PC-9 (cell line): Measurements from ENCODE around the gene GALNT7. TPM values are rescaled to one million over a fixed set of nuclear protein-coding genes. Genes with fewer than 3 reads are reported as not detected.

Experiments used
- BruUV-seq: library from RNA; stranded (reverse); fragments of 400-500 nt; replicated peaks from 2 replicates; lab custom pipeline; 2021; lab: Mats Ljungman, UMichigan
- CTCF ChIA-PET: fragments of 300-600 bp; sonication (Branson Sonifier 250); formaldehyde crosslinking; loops from one replicate; lab custom pipeline; 2022; ENCODE audit warnings: antibody characterized with exemption; lab: Charles Lee
- POLR2A ChIA-PET: fragments of 300-600 bp; sonication (Branson Sonifier 250); formaldehyde crosslinking; loops from one replicate; lab custom pipeline; 2022; ENCODE audit warnings: antibody characterized with exemption; ENCODE audit not compliant: unreplicated experiment; lab: Charles Lee
- DNase-seq, 2 experiments: peaks; one replicate each; pipeline versions ENCODE4 v3.0.0 to v3.0.0-alpha.2; 2015 to 2022; ENCODE audit warnings: mixed read lengths in 1 of 2
- H2AFZ ChIP-seq: fragments of 200-600 bp; sonication (generic); 2 replicates; pipeline ENCODE4 v1.8.1; 2017; ENCODE audit warnings: antibody characterized with exemption
- H3F3A ChIP-seq: fragments of 200-600 bp; sonication (generic); 2 replicates; pipeline ENCODE4 v1.8.1; 2017; ENCODE audit warnings: antibody characterized with exemption, mild to moderate bottlenecking, low read depth; ENCODE audit not compliant: insufficient read depth
- H3K27ac ChIP-seq: fragments of 200-600 bp; sonication (generic); 2 replicates; pipeline ENCODE4 v1.6.1; 2016; ENCODE audit warnings: mixed run types
- H3K27me3 ChIP-seq: fragments of 200-600 bp; sonication (generic); 2 replicates; pipeline ENCODE4 v1.6.1; 2016; ENCODE audit warnings: low read depth, mixed run types; ENCODE audit not compliant: insufficient read depth
- H3K36me3 ChIP-seq: fragments of 200-600 bp; sonication (generic); 2 replicates; pipeline ENCODE4 v1.6.1; 2016; ENCODE audit warnings: low read depth, mixed run types
- H3K4me1 ChIP-seq: fragments of 200-600 bp; sonication (generic); replicated peaks from 2 replicates; pipeline ENCODE4 v1.6.1; 2016; ENCODE audit warnings: mixed run types; ENCODE audit not compliant: insufficient read depth
- H3K4me2 ChIP-seq: fragments of 200-600 bp; sonication (generic); 2 replicates; pipeline ENCODE4 v1.6.1; 2017; ENCODE audit warnings: mixed run types
- H3K4me3 ChIP-seq: fragments of 200-600 bp; sonication (generic); 2 replicates; pipeline ENCODE4 v1.6.1; 2016; ENCODE audit warnings: mixed run types
- H3K79me2 ChIP-seq: fragments of 200-600 bp; sonication (generic); 2 replicates; pipeline ENCODE4 v1.6.1; 2017; ENCODE audit warnings: low read depth, mixed run types
- H3K9me2 ChIP-seq: fragments of 200-600 bp; sonication (generic); 2 replicates; pipeline ENCODE4 v1.8.1; 2017; ENCODE audit warnings: mild to moderate bottlenecking; ENCODE audit not compliant: insufficient read depth
- H3K9me3 ChIP-seq: fragments of 200-600 bp; sonication (generic); 2 replicates; pipeline ENCODE4 v1.8.1; 2016; ENCODE audit warnings: low read depth; ENCODE audit not compliant: insufficient read depth
- H4K20me1 ChIP-seq: fragments of 200-600 bp; sonication (generic); 2 replicates; pipeline ENCODE4 v1.8.1; 2017; ENCODE audit not compliant: insufficient read depth
- CTCF ChIP-seq: fragments of 200-600 bp; sonication (generic); conservative IDR thresholded peaks from 2 replicates; pipeline ENCODE4 v1.6.1; 2017; ENCODE audit warnings: mixed run types, antibody characterized with exemption, mild to moderate bottlenecking, moderate library complexity
- EZH2 ChIP-seq: fragments of 200-600 bp; sonication (generic); IDR thresholded peaks from 2 replicates; pipeline ENCODE4 v1.8.0; 2017; ENCODE audit warnings: antibody characterized with exemption, low read depth
- intact Hi-C: fragments of 100-400 bp; cut with micrococcal nuclease; formaldehyde crosslinking; loops from one replicate; pipeline ENCODE4 v1.10.0; 2022; ENCODE audit not compliant: unreplicated experiment
- total RNA-seq: library from RNA; stranded (reverse); gene quantifications from 2 replicates; pipeline ENCODE4 v1.2.3, GENCODE V29; 2021

The GALNT7 gene
- total RNA-seq, 1 experiment from 2014 or later: 57.2 TPM

GRCh38 chr4:173345648-173346047 lies 177.0 kb downstream of the GALNT7 start:
- DNase-seq: no peak
- H3K36me3 ChIP-seq: no peaks in the 10 kb centered on the region
- no peak overlapping the region for H3K4me3 ChIP-seq
- intact Hi-C loops: no loop called here
- H4K20me1 ChIP-seq: no peaks in the 10 kb centered on the region
- no peaks in the 10 kb centered on the region for H3K9me3 ChIP-seq
- H3K9me2 ChIP-seq: no peaks in the 10 kb centered on the region
- H3K4me2 ChIP-seq: no peak overlapping the region
- H3F3A ChIP-seq: no peaks in the 10 kb centered on the region
- no peak for TF ChIP-seq EZH2
- TF ChIP-seq CTCF: no peak
- H3K27me3 ChIP-seq: no peaks in the 10 kb centered on the region
- no TSS peak for BruUV-seq
- no peaks in the 10 kb centered on the region for H3K4me1 ChIP-seq
- no peak overlapping the region for H2AFZ ChIP-seq
- ChIA-PET CTCF (interaction anchor here (0.6 kb wide), 1 partner anchor 10 kb away, joined by 3 read pairs; no protein-coding TSS in a partner anchor), POLR2A (no interaction called here)
- no peaks in the 10 kb centered on the region for H3K79me2 ChIP-seq
- no peak overlapping the region for H3K27ac ChIP-seq

GRCh38 chr4:173346074-173346473 lies 177.5 kb downstream of the GALNT7 start:
- Histone ChIP-seq H3K4me3 (no peak overlapping the region), H3K4me2 (no peak overlapping the region), H4K20me1 (no peaks in the 10 kb centered on the region), H3K4me1 (no peaks in the 10 kb centered on the region), H2AFZ (no peak overlapping the region), H3K27me3 (no peaks in the 10 kb centered on the region), H3F3A (no peaks in the 10 kb centered on the region), H3K79me2 (no peaks in the 10 kb centered on the region), H3K9me3 (no peaks in the 10 kb centered on the region), H3K9me2 (no peaks in the 10 kb centered on the region), H3K36me3 (no peaks in the 10 kb centered on the region), H3K27ac (no peak overlapping the region)
- POLR2A ChIA-PET: no interaction called here
- no peak for TF ChIP-seq CTCF
- CTCF ChIA-PET: interaction anchor here (0.6 kb wide), 1 partner anchor 10 kb away, joined by 3 read pairs; no protein-coding TSS in a partner anchor
- BruUV-seq: no TSS peak
- no peak for DNase-seq
- intact Hi-C loops: no loop called here

- CTCF ChIA-PET: no interaction called here
- DNase-seq: no peak
- BruUV-seq: no TSS peak
These were observed 178.9 kb downstream of the GALNT7 start for GRCh38 chr4:173347467-173347866.

More at GRCh38 chr4:173347467-173347866, 178.9 kb downstream of the GALNT7 start:
- no peaks in the 10 kb centered on the region for H3K9me3 ChIP-seq
- no peak overlapping the region for H3K27ac ChIP-seq
- intact Hi-C loops: no loop called here
- TF ChIP-seq CTCF (no peak), EZH2 (no peak)
- H3K4me2 ChIP-seq: no peak overlapping the region
- H3K9me2 ChIP-seq: no peaks in the 10 kb centered on the region
- POLR2A ChIA-PET: no interaction called here
- H3F3A ChIP-seq: no peaks in the 10 kb centered on the region
- H3K27me3 ChIP-seq: no peaks in the 10 kb centered on the region
- no peaks in the 10 kb centered on the region for H3K36me3 ChIP-seq
- no peak overlapping the region for H3K4me3 ChIP-seq
- no peaks in the 10 kb centered on the region for H3K79me2 ChIP-seq
- H4K20me1 ChIP-seq: no peaks in the 10 kb centered on the region
- no peak overlapping the region for H2AFZ ChIP-seq
- H3K4me1 ChIP-seq: no peaks in the 10 kb centered on the region
